ENCODE data around the gene VEGFA. TPM values are rescaled to one million over a fixed set of nuclear protein-coding genes. Genes with fewer than 3 reads are reported as not detected.

VEGFA gene
- total RNA-seq, 1 experiment from 2014 or later, result 112 TPM

DNA sequence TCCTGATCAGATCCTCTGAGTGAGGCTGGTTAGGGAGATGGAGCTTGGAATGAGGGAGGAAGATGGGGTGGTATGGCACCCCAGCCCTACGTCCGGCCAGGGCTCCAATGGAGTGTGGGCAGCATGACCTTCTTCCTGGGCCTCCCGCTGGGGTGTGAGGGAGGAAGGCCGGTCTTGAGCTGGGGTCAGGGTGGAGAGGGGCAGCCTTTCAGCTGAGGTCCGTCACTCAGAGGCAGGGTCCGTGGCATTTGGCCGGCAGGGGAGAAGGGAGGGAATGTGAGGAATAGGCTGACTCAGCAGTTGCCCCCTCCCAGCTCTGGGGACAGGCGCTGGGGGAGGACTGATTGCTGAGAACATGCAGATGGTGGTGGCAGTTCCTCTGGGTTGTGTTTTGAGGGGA is 25.5 kb upstream of the VEGFA start:
- Histone ChIP-seq H3F3A (ENCODE audit: insufficient read depth, low read depth) (peaks cover under 1% of the 10 kb centered on the region; the same call in 1 of the 2 replicates), H2AFZ (no peak overlapping the region), H3K27ac (no peak overlapping the region), H3K4me3 (no peak overlapping the region), H3K79me2 (ENCODE audit: low read depth) (no peaks in the 10 kb centered on the region), H3K4me1 (replicated peaks; ENCODE audit: insufficient read depth) (peaks cover 24% of the 10 kb centered on the region), H3K36me3 (ENCODE audit: low read depth) (no peaks in the 10 kb centered on the region), H3K4me2 (no peak overlapping the region), H3K27me3 (ENCODE audit: insufficient read depth, low read depth) (no peaks in the 10 kb centered on the region), H4K20me1 (ENCODE audit: insufficient read depth) (no peaks in the 10 kb centered on the region), H3K9me3 (ENCODE audit: insufficient read depth, low read depth) (no peaks in the 10 kb centered on the region), H3K9me2 (ENCODE audit: insufficient read depth) (no peaks in the 10 kb centered on the region)
- no peak for DNase-seq
- TF ChIP-seq EZH2 (IDR thresholded peaks at IDR 0.05; ENCODE audit: low read depth), result no peak
- TF ChIP-seq, protein P1, sequence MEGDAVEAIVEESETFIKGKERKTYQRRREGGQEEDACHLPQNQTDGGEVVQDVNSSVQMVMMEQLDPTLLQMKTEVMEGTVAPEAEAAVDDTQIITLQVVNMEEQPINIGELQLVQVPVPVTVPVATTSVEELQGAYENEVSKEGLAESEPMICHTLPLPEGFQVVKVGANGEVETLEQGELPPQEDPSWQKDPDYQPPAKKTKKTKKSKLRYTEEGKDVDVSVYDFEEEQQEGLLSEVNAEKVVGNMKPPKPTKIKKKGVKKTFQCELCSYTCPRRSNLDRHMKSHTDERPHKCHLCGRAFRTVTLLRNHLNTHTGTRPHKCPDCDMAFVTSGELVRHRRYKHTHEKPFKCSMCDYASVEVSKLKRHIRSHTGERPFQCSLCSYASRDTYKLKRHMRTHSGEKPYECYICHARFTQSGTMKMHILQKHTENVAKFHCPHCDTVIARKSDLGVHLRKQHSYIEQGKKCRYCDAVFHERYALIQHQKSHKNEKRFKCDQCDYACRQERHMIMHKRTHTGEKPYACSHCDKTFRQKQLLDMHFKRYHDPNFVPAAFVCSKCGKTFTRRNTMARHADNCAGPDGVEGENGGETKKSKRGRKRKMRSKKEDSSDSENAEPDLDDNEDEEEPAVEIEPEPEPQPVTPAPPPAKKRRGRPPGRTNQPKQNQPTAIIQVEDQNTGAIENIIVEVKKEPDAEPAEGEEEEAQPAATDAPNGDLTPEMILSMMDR (conservative IDR thresholded peaks at IDR 0.05), result no peak
- ChIA-PET POLR2A (ENCODE audit: unreplicated experiment) (no interaction called here), CTCF (no interaction called here)
- intact Hi-C loops (cut with micrococcal nuclease; ENCODE audit: unreplicated experiment), result no loop called here
- no TSS peak for BruUV-seq (replicated peaks)

DNA sequence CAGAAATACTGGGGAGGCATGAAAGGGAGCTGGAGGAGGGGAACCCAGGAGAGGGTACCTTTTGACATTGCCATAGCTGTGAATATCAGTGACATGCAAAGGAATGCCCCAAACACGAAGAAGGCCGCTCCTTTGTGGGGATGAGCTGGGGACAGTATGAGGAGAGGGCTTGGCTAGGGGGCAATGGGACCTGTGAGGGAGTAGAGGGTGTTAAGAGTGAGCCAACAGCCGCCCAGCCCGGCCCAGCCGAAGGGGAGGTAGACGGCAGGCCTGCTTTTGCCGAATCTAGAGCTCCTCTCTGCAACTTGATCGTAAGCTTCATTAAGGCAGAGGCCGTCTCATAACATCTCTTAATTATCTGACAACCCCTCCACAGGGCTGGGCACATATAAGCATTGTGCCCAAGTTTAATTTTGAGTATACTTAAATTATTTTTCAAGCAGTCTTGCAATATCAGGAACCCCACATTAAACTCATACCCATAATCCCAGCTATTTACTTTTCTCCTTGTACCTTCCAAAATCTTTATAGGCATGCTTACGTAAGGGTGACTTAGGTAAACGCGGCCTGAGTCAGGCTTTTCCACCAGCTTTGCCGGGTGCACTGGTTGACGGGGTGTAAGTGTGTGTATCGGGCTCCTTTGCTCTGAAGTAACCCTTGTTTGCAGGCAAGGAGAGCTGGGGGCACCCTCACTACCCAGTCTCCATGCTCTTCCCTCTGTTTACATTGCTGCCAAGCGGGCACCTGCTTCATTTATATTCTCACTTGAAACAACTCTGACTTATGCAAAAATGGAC is 24.9 kb upstream of the VEGFA start:
- POLR2A ChIA-PET (ENCODE audit: unreplicated experiment), result no interaction called here
- no peaks in the 10 kb centered on the region for H4K20me1 ChIP-seq (ENCODE audit: insufficient read depth)

GRCh38 chr6:43746071-43746470 is 23.9 kb upstream of the VEGFA start:
- BruUV-seq (replicated peaks), result no TSS peak

More for the DNA sequence above, 24.9 kb upstream of the VEGFA start:
- H3K27me3 ChIP-seq (ENCODE audit: insufficient read depth, low read depth), result no peaks in the 10 kb centered on the region
- no peak for DNase-seq
- intact Hi-C loops (cut with micrococcal nuclease; ENCODE audit: unreplicated experiment), result no loop called here
- peaks cover 24% of the 10 kb centered on the region for H3K4me1 ChIP-seq (replicated peaks; ENCODE audit: insufficient read depth)
- H3K36me3 ChIP-seq (ENCODE audit: low read depth), result no peaks in the 10 kb centered on the region
- TF ChIP-seq, protein P1 (conservative IDR thresholded peaks at IDR 0.05), result no peak
- TF ChIP-seq EZH2 (IDR thresholded peaks at IDR 0.05; ENCODE audit: low read depth), result no peak
- H3K27ac ChIP-seq, result no peak overlapping the region
- BruUV-seq (replicated peaks), result no TSS peak
- CTCF ChIA-PET, result no interaction called here
- no peaks in the 10 kb centered on the region for H3K9me3 ChIP-seq (ENCODE audit: insufficient read depth, low read depth)
- H3K4me3 ChIP-seq, result no peak overlapping the region
- peak overlapping the region; percentile 29; the same call in 1 of the 2 replicates for H3K4me2 ChIP-seq
- H2AFZ ChIP-seq, result no peak overlapping the region
- H3K79me2 ChIP-seq (ENCODE audit: low read depth), result no peaks in the 10 kb centered on the region
- H3K9me2 ChIP-seq (ENCODE audit: insufficient read depth), result no peaks in the 10 kb centered on the region
- no peaks in the 10 kb centered on the region for H3F3A ChIP-seq (ENCODE audit: insufficient read depth, low read depth)

More at GRCh38 chr6:43746071-43746470, 23.9 kb upstream of the VEGFA start:
- no peak for TF ChIP-seq EZH2 (IDR thresholded peaks at IDR 0.05; ENCODE audit: low read depth)
- TF ChIP-seq, protein P1 (conservative IDR thresholded peaks at IDR 0.05), result no peak
- H3K4me1 ChIP-seq (replicated peaks; ENCODE audit: insufficient read depth), result peaks cover 17% of the 10 kb centered on the region
- H3F3A ChIP-seq (ENCODE audit: insufficient read depth, low read depth), result no peaks in the 10 kb centered on the region; the same call in 1 of the 2 replicates
- H4K20me1 ChIP-seq (ENCODE audit: insufficient read depth), result no peaks in the 10 kb centered on the region
- CTCF ChIA-PET, result interaction anchor here (0.7 kb wide), 1 partner anchor 413 kb away, joined by 3 read pairs; the partner anchor contains the start of gene CAPN11
- no peak overlapping the region for H3K4me2 ChIP-seq
- no peaks in the 10 kb centered on the region for H3K36me3 ChIP-seq (ENCODE audit: low read depth)
- no peaks in the 10 kb centered on the region for H3K27me3 ChIP-seq (ENCODE audit: insufficient read depth, low read depth)
- H3K27ac ChIP-seq, result no peak overlapping the region
- intact Hi-C loops (cut with micrococcal nuclease; ENCODE audit: unreplicated experiment), result no loop called here
- H3K9me2 ChIP-seq (ENCODE audit: insufficient read depth), result no peaks in the 10 kb centered on the region
- no peak overlapping the region for H3K4me3 ChIP-seq
- no peak for DNase-seq
- no peak overlapping the region for H2AFZ ChIP-seq
- POLR2A ChIA-PET (ENCODE audit: unreplicated experiment), result interaction anchor here (0.7 kb wide), 1 partner anchor 17 kb away, joined by 4 read pairs; no protein-coding TSS in a partner anchor
- H3K79me2 ChIP-seq (ENCODE audit: low read depth), result no peaks in the 10 kb centered on the region
- H3K9me3 ChIP-seq (ENCODE audit: insufficient read depth, low read depth), result no peaks in the 10 kb centered on the region

Measured in PC-9 (cell line).